ENCODE results near the gene TELO2. TPM values are rescaled to one million over a fixed set of nuclear protein-coding genes. Genes with fewer than 3 reads are reported as not detected.

Gene TELO2
- total RNA-seq, 1 donor: 10.2 TPM

DNA sequence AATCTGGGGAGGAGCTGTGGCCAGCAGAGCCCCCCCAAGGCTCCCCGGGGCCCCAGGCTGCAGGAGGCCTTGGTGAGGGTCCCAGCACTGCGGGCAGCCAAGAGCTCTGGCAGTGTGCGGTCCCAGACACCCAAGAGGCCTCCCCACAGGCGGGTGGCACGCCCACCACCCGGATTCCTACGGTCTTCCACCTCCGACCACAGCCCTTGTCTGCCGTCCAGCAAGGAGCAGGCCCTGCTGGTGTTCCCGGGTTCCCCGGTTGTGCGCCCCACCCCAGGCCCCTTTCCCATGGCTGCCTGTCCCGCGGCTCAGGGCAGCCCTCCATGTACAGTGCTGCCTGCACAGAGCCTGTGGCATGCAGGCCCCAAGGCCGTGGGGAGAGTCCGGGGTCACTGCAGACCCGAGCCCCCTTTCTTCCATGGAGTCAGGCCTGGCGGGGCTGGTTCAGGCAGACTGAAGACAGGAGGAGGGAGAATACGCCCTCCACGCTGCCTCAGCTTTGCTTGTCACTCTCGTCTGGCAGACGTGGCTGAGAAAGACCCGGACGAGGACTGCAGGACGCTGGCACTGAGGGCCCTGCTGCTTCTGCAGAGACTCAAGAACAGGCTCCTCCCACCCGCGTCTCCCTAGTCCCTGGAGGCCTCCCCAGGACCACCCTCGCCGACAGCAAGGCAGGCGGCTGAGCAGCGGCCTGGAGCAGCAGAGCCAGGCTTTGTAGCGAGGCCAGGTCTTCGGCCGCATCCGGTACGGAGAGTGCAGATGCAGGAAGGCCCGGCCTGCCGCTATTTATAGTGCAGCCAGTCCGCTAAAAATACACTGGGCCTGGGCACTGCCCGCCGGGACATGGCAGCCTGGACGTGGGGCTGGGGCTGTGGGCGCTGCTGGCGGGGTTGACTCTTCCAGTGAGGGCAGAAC, 16.4 kb downstream of the TELO2 start:
- no peaks in the 10 kb centered on the region for H3K27me3 ChIP-seq (ENCODE audit: insufficient read depth, low read length)
- no peaks in the 10 kb centered on the region for H3K9me3 ChIP-seq (ENCODE audit: low read depth, low read length)
- no peaks in the 10 kb centered on the region for H3K4me1 ChIP-seq (ENCODE audit: insufficient read depth, low read length)
- no peak overlapping the region for H3K4me3 ChIP-seq (ENCODE audit: low read length)

DNA sequence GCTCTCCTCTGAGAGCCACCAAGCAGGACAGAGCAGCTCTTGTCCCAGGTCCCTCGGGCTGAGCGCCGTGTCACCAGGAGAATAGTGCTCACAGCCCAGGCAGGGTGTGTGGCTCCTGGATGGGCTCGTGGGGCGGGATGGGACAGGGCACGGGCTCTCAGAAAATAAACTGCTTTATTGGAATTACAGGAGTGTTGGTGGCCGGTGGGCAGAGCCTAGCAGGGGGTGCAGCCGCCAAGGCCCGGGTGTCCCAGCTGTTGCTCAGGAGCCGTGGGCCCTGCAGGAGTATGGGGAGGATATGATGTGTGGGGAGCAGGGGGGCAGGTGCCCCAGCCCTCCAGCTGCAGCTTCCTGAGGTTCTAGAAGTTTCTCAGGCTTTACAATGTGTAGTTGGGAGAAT, 17.1 kb downstream of the TELO2 start:
- no peak overlapping the region for H3K4me3 ChIP-seq (ENCODE audit: low read length)
- H3K27me3 ChIP-seq (ENCODE audit: insufficient read depth, low read length): no peaks in the 10 kb centered on the region
- no peaks in the 10 kb centered on the region for H3K9me3 ChIP-seq (ENCODE audit: low read depth, low read length)
- H3K4me1 ChIP-seq (ENCODE audit: insufficient read depth, low read length): no peaks in the 10 kb centered on the region

DNA sequence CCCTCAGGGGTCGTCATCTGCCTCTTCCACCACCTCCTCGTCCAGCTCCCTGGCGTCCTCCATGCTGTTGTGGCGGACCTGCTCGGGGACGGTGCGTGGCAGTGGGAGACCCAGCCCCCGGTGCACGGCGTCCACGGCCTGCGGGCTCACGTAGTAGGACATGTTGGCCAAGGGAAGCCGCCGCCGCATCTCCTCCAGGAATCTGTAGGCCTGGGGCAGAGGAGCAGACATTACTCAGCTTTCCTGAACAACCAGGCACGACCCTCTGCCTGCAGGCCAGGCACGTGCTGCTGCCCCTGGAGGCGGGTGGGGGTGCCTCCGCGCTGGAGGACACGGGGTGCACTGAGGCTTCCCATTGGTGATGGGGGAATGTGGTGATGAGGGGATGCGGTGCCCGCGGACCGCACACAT, 17.8 kb downstream of the TELO2 start:
- no peaks in the 10 kb centered on the region for H3K9me3 ChIP-seq (ENCODE audit: low read depth, low read length)
- no peak overlapping the region for H3K4me3 ChIP-seq (ENCODE audit: low read length)
- no peaks in the 10 kb centered on the region for H3K4me1 ChIP-seq (ENCODE audit: insufficient read depth, low read length)
- no peaks in the 10 kb centered on the region for H3K27me3 ChIP-seq (ENCODE audit: insufficient read depth, low read length)

DNA sequence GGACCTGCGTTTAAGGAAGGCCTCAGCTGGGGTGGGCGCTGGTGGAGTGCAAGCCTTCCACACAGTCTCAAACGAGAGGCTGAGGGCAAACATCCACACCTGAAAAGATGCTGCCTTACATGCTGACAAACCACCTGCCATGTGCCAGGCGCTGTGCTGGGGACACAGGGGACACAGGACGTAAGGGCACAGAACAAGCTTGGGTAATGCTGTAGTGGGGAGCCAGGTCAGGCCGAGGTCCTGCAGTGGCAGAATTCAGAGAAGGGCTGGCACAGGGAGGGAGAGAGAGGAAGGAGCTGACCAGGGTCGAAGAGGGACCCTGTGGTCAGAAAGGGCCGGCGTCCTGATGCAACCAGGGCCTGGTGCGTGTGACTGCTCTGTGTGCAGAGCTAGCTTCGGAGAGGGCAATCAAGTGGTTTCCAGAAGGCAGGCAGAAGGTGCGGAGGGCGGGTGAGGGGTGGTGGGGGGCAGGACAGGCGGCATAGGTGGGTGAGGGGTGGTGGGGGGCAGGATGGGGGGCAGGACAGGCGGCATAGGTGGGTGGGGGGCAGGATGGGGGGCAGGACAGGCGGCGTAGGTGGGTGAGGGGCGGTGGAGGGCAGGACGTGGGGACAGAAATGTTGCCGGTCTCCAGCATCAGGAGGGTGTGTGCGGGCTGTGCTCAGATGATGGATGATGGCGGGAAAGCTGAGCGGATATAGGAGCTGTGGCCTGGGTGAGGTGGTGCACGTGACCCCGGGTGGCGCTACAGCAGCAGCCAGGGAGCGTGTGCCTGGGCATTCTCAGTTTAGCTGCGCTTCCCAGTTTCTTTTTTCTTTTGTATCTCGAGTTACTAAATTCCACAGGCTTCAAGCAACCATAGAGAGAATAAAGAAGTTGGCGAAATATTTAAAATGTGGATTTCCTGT, 18.8 kb downstream of the TELO2 start:
- Histone ChIP-seq H3K27me3 (ENCODE audit: insufficient read depth, low read length) (no peaks in the 10 kb centered on the region), H3K4me3 (ENCODE audit: low read length) (no peak overlapping the region), H3K9me3 (ENCODE audit: low read depth, low read length) (no peaks in the 10 kb centered on the region), H3K4me1 (ENCODE audit: insufficient read depth, low read length) (no peaks in the 10 kb centered on the region)

GRCh38 chr16:1512774-1513173, 19.6 kb downstream of the TELO2 start:
- no peaks in the 10 kb centered on the region for H3K9me3 ChIP-seq (ENCODE audit: low read depth, low read length)
- no peaks in the 10 kb centered on the region for H3K27me3 ChIP-seq (ENCODE audit: insufficient read depth, low read length)
- H3K4me3 ChIP-seq (ENCODE audit: low read length): no peak overlapping the region
- no peaks in the 10 kb centered on the region for H3K4me1 ChIP-seq (ENCODE audit: insufficient read depth, low read length)

DNA sequence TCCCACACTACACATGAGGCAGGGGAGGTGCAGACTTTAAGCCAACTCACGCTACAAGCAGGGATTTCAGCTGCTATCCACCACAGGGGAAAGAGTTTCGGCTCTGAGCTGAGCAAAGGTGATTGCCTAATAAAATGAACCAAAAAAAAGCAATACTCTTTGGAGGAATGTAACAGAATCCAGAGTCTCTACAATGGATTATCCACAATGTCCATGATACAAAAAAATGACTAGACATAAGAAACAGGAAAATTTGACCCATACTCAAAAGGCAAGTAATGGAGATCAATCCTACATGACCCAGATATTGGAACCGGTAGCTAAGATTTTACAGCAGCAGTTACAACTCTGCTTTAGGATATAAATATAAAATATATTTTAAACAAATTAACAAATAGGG, 21.3 kb downstream of the TELO2 start:
- Histone ChIP-seq H3K4me1 (ENCODE audit: insufficient read depth, low read length) (no peaks in the 10 kb centered on the region), H3K27me3 (ENCODE audit: insufficient read depth, low read length) (no peaks in the 10 kb centered on the region), H3K4me3 (ENCODE audit: low read length) (no peak overlapping the region), H3K9me3 (ENCODE audit: low read depth, low read length) (no peaks in the 10 kb centered on the region)

DNA sequence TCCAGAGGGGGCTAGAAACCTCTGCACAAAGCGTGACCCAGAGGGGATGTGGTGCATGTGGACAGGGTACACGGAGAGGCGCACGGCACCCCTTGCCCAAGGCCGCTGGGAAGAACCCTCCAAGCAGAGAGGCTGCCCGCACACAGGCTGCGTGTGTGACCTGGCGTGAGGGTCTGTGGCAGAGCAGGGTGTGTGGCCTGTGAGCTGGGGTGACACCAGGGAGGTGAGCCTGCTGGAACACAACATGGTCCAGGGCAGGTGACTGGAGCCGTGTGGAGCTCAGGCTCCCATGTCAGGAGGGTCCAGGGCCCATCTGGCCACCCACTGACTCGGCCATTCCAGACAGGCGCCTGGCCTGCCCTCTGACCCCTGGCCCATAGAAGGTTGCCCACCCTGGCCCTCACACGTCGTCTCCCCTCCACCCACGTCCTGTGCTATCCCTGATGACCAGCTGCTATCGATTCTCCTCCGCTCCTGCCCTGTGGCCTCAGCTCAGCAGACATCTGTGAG, 25.5 kb downstream of the TELO2 start:
- no peaks in the 10 kb centered on the region for H3K4me1 ChIP-seq (ENCODE audit: insufficient read depth, low read length)
- no peak overlapping the region for H3K4me3 ChIP-seq (ENCODE audit: low read length)
- H3K9me3 ChIP-seq (ENCODE audit: low read depth, low read length): no peaks in the 10 kb centered on the region
- H3K27me3 ChIP-seq (ENCODE audit: insufficient read depth, low read length): no peaks in the 10 kb centered on the region

GRCh38 chr16:1519831-1520230, 26.7 kb downstream of the TELO2 start:
- Histone ChIP-seq H3K27me3 (ENCODE audit: insufficient read depth, low read length) (no peaks in the 10 kb centered on the region), H3K9me3 (ENCODE audit: low read depth, low read length) (no peaks in the 10 kb centered on the region), H3K4me1 (ENCODE audit: insufficient read depth, low read length) (no peaks in the 10 kb centered on the region), H3K4me3 (ENCODE audit: low read length) (no peak overlapping the region)

DNA sequence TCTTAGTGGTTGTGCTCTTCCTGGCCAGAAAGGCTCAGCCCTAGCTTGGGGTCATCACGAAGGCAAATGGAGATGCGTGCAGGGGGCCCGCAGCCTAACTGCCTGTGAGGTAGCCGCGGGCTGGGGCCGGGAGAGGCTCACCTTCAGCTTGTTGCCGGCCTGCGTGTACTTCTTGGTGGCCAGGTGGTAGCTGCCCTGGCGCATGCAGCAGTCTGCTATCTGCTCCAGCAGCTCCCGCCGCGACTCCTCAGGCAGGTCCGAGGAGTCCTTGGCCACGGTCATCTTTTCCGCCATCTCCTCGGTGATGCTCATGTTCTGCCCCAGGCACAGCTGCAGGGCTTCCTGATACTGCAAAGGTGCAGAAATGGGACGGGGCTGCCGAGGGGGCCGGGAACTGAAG, 27.3 kb downstream of the TELO2 start:
- no peaks in the 10 kb centered on the region for H3K27me3 ChIP-seq (ENCODE audit: insufficient read depth, low read length)
- H3K4me3 ChIP-seq (ENCODE audit: low read length): no peak overlapping the region
- no peaks in the 10 kb centered on the region for H3K4me1 ChIP-seq (ENCODE audit: insufficient read depth, low read length)
- H3K9me3 ChIP-seq (ENCODE audit: low read depth, low read length): no peaks in the 10 kb centered on the region

- peaks cover 11% of the 10 kb centered on the region for H3K4me1 ChIP-seq (ENCODE audit: insufficient read depth, low read length)
- H3K27me3 ChIP-seq (ENCODE audit: insufficient read depth, low read length): no peaks in the 10 kb centered on the region
- H3K9me3 ChIP-seq (ENCODE audit: low read depth, low read length): no peaks in the 10 kb centered on the region
- H3K4me3 ChIP-seq (ENCODE audit: low read length): no peak overlapping the region
Measured at GRCh38 chr16:1523581-1524245, 30.6 kb downstream of the TELO2 start.

- Histone ChIP-seq H3K4me3 (ENCODE audit: low read length) (no peak overlapping the region), H3K27me3 (ENCODE audit: insufficient read depth, low read length) (no peaks in the 10 kb centered on the region), H3K4me1 (ENCODE audit: insufficient read depth, low read length) (peaks cover 11% of the 10 kb centered on the region), H3K9me3 (ENCODE audit: low read depth, low read length) (no peaks in the 10 kb centered on the region)
Measured at GRCh38 chr16:1524366-1524765, 31.2 kb downstream of the TELO2 start.

DNA sequence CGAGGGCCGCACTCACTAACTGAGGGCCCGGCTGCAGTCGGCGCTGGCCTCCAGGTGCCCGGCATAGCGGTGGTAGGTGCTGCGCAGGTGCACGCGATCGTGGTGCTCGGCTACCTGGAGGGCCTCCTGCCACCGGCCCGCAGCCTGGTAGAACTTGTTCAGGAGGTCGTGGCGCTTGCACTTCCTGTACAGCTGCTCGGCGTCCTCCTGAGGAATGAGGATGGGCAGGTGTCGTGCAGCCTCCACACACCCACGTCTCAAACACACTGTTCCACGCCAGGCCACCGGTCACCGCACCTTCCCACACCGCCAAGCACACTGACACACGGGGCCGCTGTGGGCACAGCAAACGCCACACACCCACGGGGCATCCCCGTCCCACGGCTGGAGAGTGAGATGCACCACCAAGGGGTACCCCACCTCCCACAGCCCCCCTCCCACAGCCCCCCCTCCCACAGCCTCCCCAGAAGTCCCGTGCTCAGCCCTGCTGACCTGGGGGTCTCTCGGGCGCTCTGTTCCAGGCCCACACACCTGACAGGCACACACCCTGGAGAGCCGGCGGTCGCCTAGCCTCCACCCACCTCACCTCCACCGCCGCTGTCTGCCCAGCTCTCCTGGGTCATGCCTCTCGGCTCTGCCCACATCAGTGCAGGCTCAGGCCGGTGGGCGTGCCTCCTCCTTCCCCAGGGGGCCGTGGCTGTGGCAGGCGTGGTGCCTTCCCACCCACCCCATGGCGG, 32.9 kb downstream of the TELO2 start:
- Histone ChIP-seq H3K4me1 (ENCODE audit: insufficient read depth, low read length) (peaks cover 11% of the 10 kb centered on the region), H3K9me3 (ENCODE audit: low read depth, low read length) (no peaks in the 10 kb centered on the region), H3K4me3 (ENCODE audit: low read length) (no peak overlapping the region), H3K27me3 (ENCODE audit: insufficient read depth, low read length) (no peaks in the 10 kb centered on the region)

- H3K4me3 ChIP-seq (ENCODE audit: low read length): no peak overlapping the region
- peaks cover 11% of the 10 kb centered on the region for H3K4me1 ChIP-seq (ENCODE audit: insufficient read depth, low read length)
- H3K9me3 ChIP-seq (ENCODE audit: low read depth, low read length): no peaks in the 10 kb centered on the region
- no peaks in the 10 kb centered on the region for H3K27me3 ChIP-seq (ENCODE audit: insufficient read depth, low read length)
Measured at GRCh38 chr16:1526608-1527555, 33.7 kb downstream of the TELO2 start.

All from mononuclear cell (primary cell).